GM19351 (cell line): ENCODE measurements around the gene SUMO2.
"Not testable (repeated sequence)": the region's sequence is repeated elsewhere in the genome, so short reads cannot be mapped to it uniquely, and the experiment has no call there.

Source experiments
- ATAC-seq: cut with Tn5 transposase; IDR thresholded peaks from one replicate; pipeline ENCODE4 v1.9.1; 2021; ENCODE audit warnings: mild to moderate bottlenecking, moderate library complexity; ENCODE audit not compliant: unreplicated experiment

SUMO2 gene

GRCh38 chr17:75146592-75146991 is 36.2 kb downstream of the SUMO2 start:
- no peak for ATAC-seq

- no peak for ATAC-seq
Observed at GRCh38 chr17:75144816-75145512, 37.8 kb downstream of the SUMO2 start.

DNA sequence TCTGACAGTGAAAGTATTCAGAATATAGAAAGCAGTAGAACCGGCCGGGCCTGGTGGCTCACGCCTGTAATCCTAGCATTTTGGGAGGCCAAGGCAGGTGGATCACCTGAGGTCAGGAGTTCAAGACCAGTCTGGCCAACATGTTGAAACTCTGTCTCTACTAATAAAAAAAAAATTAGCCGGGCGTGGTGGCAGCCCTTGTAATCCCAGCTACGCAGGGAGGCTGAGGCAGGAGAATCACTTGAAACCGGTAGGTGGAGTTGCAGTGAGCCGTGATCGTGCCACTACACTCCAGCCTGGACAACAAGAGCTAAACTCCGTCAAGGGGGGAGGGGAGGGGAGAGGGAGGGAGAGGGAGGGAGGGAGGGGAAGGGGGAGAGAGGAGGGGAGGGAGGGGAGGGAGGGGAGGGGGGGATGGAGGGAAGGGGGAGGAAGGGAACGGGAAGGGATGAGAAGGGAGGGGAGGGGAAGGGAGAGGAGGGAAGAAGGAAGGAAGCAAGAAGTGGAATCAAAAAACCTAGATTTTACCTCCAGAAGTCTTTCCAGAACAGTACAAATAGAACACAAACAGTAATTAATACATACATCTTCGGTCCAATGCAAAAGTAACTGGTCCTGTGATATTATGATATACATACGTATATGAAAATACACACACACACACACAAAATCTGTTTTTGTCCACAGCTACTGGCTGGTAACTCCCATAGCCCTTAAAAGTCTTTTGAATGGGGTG is 40.4 kb downstream of the SUMO2 start:
- ATAC-seq, result no peak

GRCh38 chr17:75138519-75138918 is 44.2 kb downstream of the SUMO2 start:
- no peak for ATAC-seq

- not testable (repeated sequence) for ATAC-seq
Observed at GRCh38 chr17:75137762-75138161, 45.0 kb downstream of the SUMO2 start.

GRCh38 chr17:75135946-75136345 is 46.8 kb downstream of the SUMO2 start:
- ATAC-seq, result no peak

GRCh38 chr17:75135452-75135851 is 47.3 kb downstream of the SUMO2 start:
- ATAC-seq, result no peak

- not testable (repeated sequence) for ATAC-seq
Observed at GRCh38 chr17:75133607-75134347, 49.0 kb downstream of the SUMO2 start.

DNA sequence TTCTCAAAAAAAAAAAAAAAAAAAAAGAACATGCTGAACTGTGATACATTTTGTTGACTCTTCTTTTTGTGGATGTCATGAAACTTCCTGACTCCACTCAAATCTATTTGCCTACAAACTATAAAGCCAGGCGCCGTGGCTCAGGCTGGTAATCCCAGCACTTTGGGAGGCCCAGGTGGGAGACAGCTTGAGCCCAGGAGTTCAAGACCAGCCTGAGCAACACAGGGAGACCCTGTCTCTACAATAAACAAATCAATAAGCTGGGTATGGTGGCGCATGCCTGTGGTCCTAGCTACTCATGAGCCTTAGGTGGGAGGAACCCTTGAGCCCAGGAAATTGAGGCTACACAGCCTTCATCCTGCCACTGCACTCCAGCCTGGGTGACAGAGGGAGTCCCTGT is 49.8 kb downstream of the SUMO2 start:
- no peak for ATAC-seq

DNA sequence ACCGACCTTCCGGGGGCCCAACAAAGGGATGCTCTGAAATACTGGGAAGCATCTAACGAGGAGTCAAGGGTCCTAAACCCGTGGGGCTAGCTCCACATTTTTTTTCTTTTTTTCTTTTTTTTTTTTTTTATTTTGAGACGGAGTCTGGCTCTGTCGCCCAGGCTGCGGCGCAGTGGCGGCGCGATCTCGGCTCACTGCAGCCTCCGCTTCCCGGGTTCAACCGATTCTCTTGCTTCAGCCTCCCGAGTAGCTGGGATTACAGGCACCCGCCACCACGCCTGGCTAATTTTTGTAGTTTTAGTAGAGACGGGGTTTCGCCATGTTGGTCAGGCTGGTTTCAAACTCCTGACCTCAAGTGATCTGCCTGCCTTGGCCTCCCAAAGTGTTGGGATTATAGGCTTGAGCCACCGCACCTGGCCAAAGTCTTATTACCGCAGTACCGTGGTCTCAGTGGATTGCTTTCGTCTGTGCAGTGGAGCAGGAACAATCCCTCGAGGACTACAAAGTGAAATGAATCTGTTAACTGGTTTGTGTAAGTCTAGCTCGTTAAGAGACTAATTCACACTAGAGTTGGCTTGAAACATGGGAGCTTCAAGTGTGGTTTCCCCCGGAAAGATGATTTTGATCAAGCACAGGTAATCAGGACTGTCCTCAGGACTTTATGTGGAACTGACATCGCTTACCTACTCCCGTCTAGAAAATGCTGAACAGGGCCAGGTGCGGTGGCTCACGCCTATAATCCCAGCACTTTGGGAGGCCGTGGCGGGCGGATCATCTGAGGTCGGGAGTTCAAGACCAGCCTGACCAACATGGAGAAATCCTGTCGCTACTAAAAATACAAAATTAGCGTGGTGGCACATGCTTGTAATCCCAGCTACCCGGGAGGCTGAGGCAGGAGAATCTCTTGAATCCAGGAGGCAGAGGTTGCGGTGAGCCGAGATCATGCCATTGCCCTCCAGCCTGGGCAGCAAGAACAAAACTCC is 50.5 kb downstream of the SUMO2 start:
- ATAC-seq, result not testable (repeated sequence)

- peak; percentile 86 for ATAC-seq
Observed at GRCh38 chr17:75131278-75132017, 51.3 kb downstream of the SUMO2 start, which contains the start of gene NT5C. NT5C (minus strand) TSS chr17:75131742; CDS start chr17:75131707, 35 bp downstream.

GRCh38 chr17:75130632-75131277 is 52.0 kb downstream of the SUMO2 start:
- peak; percentile 27 for ATAC-seq

DNA sequence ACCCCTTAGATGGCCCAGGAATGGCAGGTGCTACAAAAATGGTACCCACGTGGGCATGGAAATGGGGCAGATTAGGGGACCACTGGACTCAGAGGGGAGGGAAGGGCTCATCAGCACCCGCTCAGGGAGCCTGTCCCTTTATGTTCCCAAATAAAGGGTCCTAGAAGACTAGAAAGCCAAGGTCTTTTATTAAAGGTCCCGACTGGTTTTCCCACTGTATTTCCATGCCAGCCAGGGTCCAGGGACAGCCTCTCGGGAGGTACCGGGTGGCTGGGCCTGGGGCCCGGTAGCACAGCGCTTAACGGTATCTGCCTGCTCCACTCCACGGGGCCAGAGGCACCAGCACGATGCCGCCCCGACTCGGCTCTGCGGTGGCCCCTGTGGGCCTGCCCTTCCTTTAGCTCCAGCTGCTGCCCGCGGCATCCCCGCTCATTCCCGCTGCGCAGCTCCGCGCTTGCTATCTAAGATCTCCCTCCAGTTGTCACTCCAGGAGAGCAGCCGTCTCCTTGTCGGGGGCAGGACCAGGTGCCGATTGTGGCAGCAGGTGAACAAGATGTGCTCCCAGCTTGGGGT is 52.6 kb downstream of the SUMO2 start:
- ATAC-seq, result no peak

DNA sequence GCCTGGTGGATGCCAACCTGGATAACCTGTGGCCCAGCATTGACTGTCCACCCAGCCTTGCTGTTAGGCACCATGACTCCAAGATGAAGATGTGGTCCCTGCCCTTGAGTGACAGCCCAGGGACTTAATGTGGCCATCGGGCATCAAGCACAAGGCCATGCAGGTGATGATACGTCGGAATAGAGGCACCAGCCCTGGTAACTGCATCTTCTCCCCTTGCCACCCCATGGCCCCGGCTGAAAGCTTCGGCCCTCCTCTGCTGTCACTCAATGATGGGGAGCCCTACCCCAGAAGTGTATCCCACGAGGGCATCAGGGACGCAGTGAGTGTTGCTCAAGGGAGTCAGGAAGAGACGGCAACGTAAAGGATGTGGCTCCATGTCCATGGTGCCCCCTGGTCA is 53.2 kb downstream of the SUMO2 start:
- ATAC-seq, result no peak

GRCh38 chr17:75128694-75129505 is 53.9 kb downstream of the SUMO2 start:
- no peak for ATAC-seq

- ATAC-seq, result not testable (repeated sequence)
Observed at GRCh38 chr17:75127936-75128335, 54.8 kb downstream of the SUMO2 start.

DNA sequence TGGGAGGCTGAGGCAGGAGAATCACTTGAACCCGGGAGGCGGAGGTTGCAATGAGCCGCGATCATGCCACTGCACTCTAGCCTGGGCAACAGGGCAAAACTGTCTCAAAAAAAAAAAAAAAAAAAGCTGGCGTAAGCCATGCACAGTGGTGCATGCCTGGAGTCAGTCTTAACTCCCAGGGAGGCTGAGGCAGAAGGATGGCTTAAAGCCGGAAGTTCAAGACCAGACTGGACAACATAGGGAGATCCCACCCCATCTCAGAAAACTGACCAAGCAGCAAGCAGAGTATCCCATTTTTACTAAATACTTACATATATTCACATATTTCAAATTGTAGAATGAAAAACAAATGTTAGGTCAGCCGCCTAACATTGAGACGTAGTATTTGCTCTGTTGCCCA is 55.8 kb downstream of the SUMO2 start:
- no peak for ATAC-seq

DNA sequence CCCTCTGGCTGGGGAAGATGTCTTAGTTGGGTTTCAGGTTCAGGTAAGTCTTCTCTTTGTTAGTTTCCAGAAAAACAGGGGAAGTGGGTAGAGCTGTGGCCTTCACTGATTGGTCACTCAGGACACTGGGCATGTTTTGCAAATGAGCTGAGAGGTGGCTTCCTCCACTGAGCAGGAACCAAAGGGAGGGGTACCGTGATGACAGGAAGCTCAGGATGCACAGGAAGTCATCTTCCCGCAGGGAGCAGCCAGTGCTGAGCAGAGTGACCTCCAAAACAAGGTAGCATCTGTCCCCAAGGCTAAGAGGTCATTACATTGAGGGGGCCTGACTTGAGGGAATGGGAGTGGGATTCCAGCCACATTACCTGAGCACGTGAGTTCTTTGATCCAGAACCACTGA is 56.8 kb downstream of the SUMO2 start:
- no peak for ATAC-seq
